HepG2 (cell line): ENCODE results near the gene ING5. TPM values are rescaled to one million over a fixed set of nuclear protein-coding genes. Genes with fewer than 3 reads are reported as not detected.

Experiments
- ATAC-seq: fragments of 200-7000 bp; cut with Tn5 transposase; 3 replicates; pipeline ENCODE4 v1.9.1; 2020; ENCODE audit warnings: mild to moderate bottlenecking, moderate library complexity
- BruUV-seq: library from RNA; stranded (reverse); fragments of 400-500 nt; replicated peaks from 2 replicates; lab custom pipeline; 2021; lab: Mats Ljungman, UMichigan
- CTCF ChIA-PET: fragments of 300-600 bp; formaldehyde crosslinking; extraction: SDS; loops from one replicate; lab custom pipeline; 2021; ENCODE audit warnings: low total read pairs, inconsistent platforms, low intra/inter-chr PET ratio; lab: Yijun Ruan, JAX
- POLR2A ChIA-PET: fragments of 350-600 bp; sonication (Branson Sonifier 250); formaldehyde crosslinking; loops from one replicate; lab custom pipeline; 2020; ENCODE audit warnings: antibody characterized with exemption, inconsistent platforms; lab: Yijun Ruan, JAX
- DNase-seq: peaks from one replicate; pipeline ENCODE4 v3.0.0-alpha.2; 2015; ENCODE audit warnings: low spot score
- FAIRE-seq: peaks from 3 replicates; lab custom pipeline; 2011; peaks lifted over from hg19 to GRCh38; lab: Jason Lieb, UNC
- H2AFZ ChIP-seq: one replicate; pipeline ENCODE4 v1.6.1; 2011; ENCODE audit warnings: low read length, inconsistent platforms
- H3K27ac ChIP-seq: fragments of 300-600 bp; 3 replicates; pipeline ENCODE4 v1.8.0; 2011; ENCODE audit warnings: mixed run types, mild to moderate bottlenecking, mixed read lengths, low read length, inconsistent platforms; ENCODE audit not compliant: insufficient read depth; ENCODE audit errors: extremely low read length
- H3K27me3 ChIP-seq, 2 experiments: fragments of 200-600 bp in 1 of 2; 2 replicates in 1 of 2; 3 replicates in 1 of 2; pipeline versions ENCODE4 v1.6.0 to v1.8.0; 2011; ENCODE audit warnings: low read length in 2 of 2, mild to moderate bottlenecking in 2 of 2, moderate library complexity in 2 of 2, inconsistent platforms in 1 of 2; ENCODE audit not compliant: insufficient read depth in 2 of 2, control insufficient read depth in 1 of 2
- H3K36me3 ChIP-seq, 2 experiments: fragments of 200-600 bp in 1 of 2; replicated peaks in 1 of 2; 2 replicates in 1 of 2; 3 replicates in 1 of 2; pipeline versions ENCODE4 v1.5.1 to v1.8.0; 2011; ENCODE audit warnings: low read length in 2 of 2, inconsistent platforms in 1 of 2; ENCODE audit not compliant: insufficient read depth in 2 of 2, control insufficient read depth in 1 of 2
- H3K4me1 ChIP-seq: 2 replicates; pipeline ENCODE4 v1.5.1; 2012; ENCODE audit warnings: low read length, inconsistent platforms; ENCODE audit not compliant: insufficient read depth
- H3K4me2 ChIP-seq: 2 replicates; pipeline ENCODE4 v1.6.0; 2011; ENCODE audit warnings: low read depth, low read length, inconsistent platforms
- H3K4me3 ChIP-seq, 3 experiments: fragments of 200-600 bp in 1 of 3; sonication (generic), shearing (Covaris generic) in 1 of 3; replicated peaks in 1 of 3; 2 replicates each; pipeline ENCODE4 v1.5.1; 2011 to 2016; ENCODE audit warnings: low read length in 3 of 3, inconsistent platforms in 2 of 3, low read depth in 2 of 3, mild to moderate bottlenecking in 2 of 3, control low read depth in 1 of 3, mixed read lengths in 1 of 3; ENCODE audit not compliant: insufficient read depth in 1 of 3
- H3K79me2 ChIP-seq: one replicate; pipeline ENCODE4 v1.6.1; 2011; ENCODE audit warnings: low read length, inconsistent platforms; ENCODE audit not compliant: insufficient read depth
- H3K9ac ChIP-seq: 2 replicates; pipeline ENCODE4 v1.6.0; 2011; ENCODE audit warnings: mild to moderate bottlenecking, low read depth, low read length, inconsistent platforms; ENCODE audit not compliant: insufficient read depth
- H3K9me3 ChIP-seq: 2 replicates; pipeline ENCODE4 v1.5.1; 2012; ENCODE audit warnings: mild to moderate bottlenecking, low read length
- H4K20me1 ChIP-seq: 2 replicates; pipeline ENCODE4 v1.6.0; 2011; ENCODE audit warnings: inconsistent platforms, mild to moderate bottlenecking, low read length, moderate library complexity; ENCODE audit not compliant: insufficient read depth
- ATF4 ChIP-seq, 2 experiments: fragments of 450-650 bp in 1 of 2; sonication (generic) in 1 of 2; formaldehyde crosslinking; IDR thresholded peaks; 2 replicates each; pipeline versions ENCODE4 v1.5.0 to v1.8.0; 2020 to 2022; ENCODE audit warnings: mild to moderate bottlenecking in 1 of 2, missing genetic modification reagents in 1 of 2
- GLI4 ChIP-seq: sonication (generic); formaldehyde crosslinking; IDR thresholded peaks from 2 replicates; pipeline ENCODE4 v1.5.1; 2020; ENCODE audit warnings: missing genetic modification reagents, mild to moderate bottlenecking, moderate library complexity, borderline replicate concordance
- GTF2F1 ChIP-seq: fragments of 150-350 bp; IDR thresholded peaks from 2 replicates; pipeline ENCODE4 v1.6.1; 2014; ENCODE audit warnings: low read length
- KLF9 ChIP-seq: IDR thresholded peaks from 2 replicates; pipeline ENCODE4 v1.6.1; 2016; ENCODE audit warnings: low read depth
- NR2F1 ChIP-seq, 2 experiments: fragments of 450-650 bp in 1 of 2; formaldehyde crosslinking in 1 of 2; IDR thresholded peaks; 2 replicates each; pipeline versions ENCODE4 v1.5.0 to v1.6.1; 2016 to 2020; ENCODE audit warnings: mild to moderate bottlenecking in 1 of 2, missing compliant biosample characterization in 1 of 2, missing genetic modification reagents in 1 of 2, moderate library complexity in 1 of 2
- PHF21A ChIP-seq: sonication (generic); formaldehyde crosslinking; IDR thresholded peaks from 2 replicates; pipeline ENCODE4 v1.5.0; 2020; ENCODE audit warnings: mild to moderate bottlenecking, missing genetic modification reagents
- RCOR2 ChIP-seq: IDR thresholded peaks from 2 replicates; pipeline ENCODE4 v1.6.1; 2016; ENCODE audit warnings: missing biosample characterization, missing genetic modification reagents
- RFX3 ChIP-seq: IDR thresholded peaks from 2 replicates; pipeline ENCODE4 v1.6.1; 2016; ENCODE audit warnings: missing biosample characterization, missing genetic modification reagents
- ZBTB49 ChIP-seq: sonication (generic); formaldehyde crosslinking; IDR thresholded peaks from 2 replicates; pipeline ENCODE4 v1.4.0; 2020; ENCODE audit warnings: missing genetic modification reagents, borderline replicate concordance
- ZBTB7A ChIP-seq: sonication (generic); formaldehyde crosslinking; IDR thresholded peaks from 2 replicates; pipeline ENCODE4 v1.8.0; 2022; ENCODE audit warnings: mild to moderate bottlenecking, missing genetic modification reagents
- ZNF180 ChIP-seq: sonication (generic); formaldehyde crosslinking; IDR thresholded peaks from 2 replicates; pipeline ENCODE4 v1.4.0; 2020; ENCODE audit warnings: low read depth, missing genetic modification reagents, borderline replicate concordance
- ZNF446 ChIP-seq: sonication (generic); formaldehyde crosslinking; IDR thresholded peaks from 2 replicates; pipeline ENCODE4 v1.5.0; 2020; ENCODE audit warnings: mild to moderate bottlenecking, missing genetic modification reagents
- ZNF512 ChIP-seq: sonication (generic); formaldehyde crosslinking; IDR thresholded peaks from 2 replicates; pipeline ENCODE4 v1.4.0; 2020; ENCODE audit warnings: mild to moderate bottlenecking, missing genetic modification reagents
- ZNF724P ChIP-seq: sonication (generic); formaldehyde crosslinking; IDR thresholded peaks from 2 replicates; pipeline ENCODE4 v1.8.0; 2022; ENCODE audit warnings: missing genetic modification reagents, borderline replicate concordance
- WGBS: methylation state at CpG from one replicate; pipeline ENCODE4 v1.1.6; 2017; ENCODE audit warnings: low lambda C conversion rate; 5-methylcytosine and 5-hydroxymethylcytosine counted together
- in situ Hi-C: cut with HindIII; loops from 2 replicates; pipeline ENCODE4 v1.10.0; 2017; ENCODE audit warnings: low pct_unique_long_range_greater_than_20kb; ENCODE audit not compliant: extremely low pct_ligation_motif_present
- intact Hi-C: fragments of 100-400 bp; cut with micrococcal nuclease; formaldehyde crosslinking; loops from one replicate; pipeline ENCODE4 v1.10.0; 2022; ENCODE audit not compliant: unreplicated experiment
- polyA plus RNA-seq, 8 experiments: library from polyadenylated mRNA; depleted of rRNA in 3 of 8; stranded (reverse) in 7 of 8; unstranded in 1 of 8; fragments of >200 nt; fragmentation: Illumina TruSeq in 4 of 8; extraction: Trizol in 4 of 8; gene quantifications; 2 replicates each; pipeline versions ENCODE4 v1.2.1 to v1.2.3, GENCODE V29; 2011 to 2016; ENCODE audit warnings: low read depth in 4 of 8, missing spikeins in 1 of 8, mixed read lengths in 1 of 8; ENCODE audit not compliant: insufficient read depth in 1 of 8
- total RNA-seq, 5 experiments: library from RNA; depleted of rRNA; stranded (reverse); fragments of >200 nt; fragmentation: Illumina TruSeq; extraction: Trizol; gene quantifications; 2 replicates each; pipeline ENCODE4 v1.2.3, GENCODE V29; 2016; ENCODE audit warnings: low read depth in 1 of 5
- TF ChIP-seq, protein P1 (sequence below): sonication (generic); formaldehyde crosslinking; IDR thresholded peaks from 2 replicates; pipeline ENCODE4 v1.4.0; 2020; ENCODE audit warnings: missing genetic modification reagents

Gene ING5
- total and polyA plus RNA-seq, 2 of the 13 experiments (the other 11 are each of a cell fraction or from before 2014, with no cell fraction given): 61.9 to 71.9 TPM

DNA sequence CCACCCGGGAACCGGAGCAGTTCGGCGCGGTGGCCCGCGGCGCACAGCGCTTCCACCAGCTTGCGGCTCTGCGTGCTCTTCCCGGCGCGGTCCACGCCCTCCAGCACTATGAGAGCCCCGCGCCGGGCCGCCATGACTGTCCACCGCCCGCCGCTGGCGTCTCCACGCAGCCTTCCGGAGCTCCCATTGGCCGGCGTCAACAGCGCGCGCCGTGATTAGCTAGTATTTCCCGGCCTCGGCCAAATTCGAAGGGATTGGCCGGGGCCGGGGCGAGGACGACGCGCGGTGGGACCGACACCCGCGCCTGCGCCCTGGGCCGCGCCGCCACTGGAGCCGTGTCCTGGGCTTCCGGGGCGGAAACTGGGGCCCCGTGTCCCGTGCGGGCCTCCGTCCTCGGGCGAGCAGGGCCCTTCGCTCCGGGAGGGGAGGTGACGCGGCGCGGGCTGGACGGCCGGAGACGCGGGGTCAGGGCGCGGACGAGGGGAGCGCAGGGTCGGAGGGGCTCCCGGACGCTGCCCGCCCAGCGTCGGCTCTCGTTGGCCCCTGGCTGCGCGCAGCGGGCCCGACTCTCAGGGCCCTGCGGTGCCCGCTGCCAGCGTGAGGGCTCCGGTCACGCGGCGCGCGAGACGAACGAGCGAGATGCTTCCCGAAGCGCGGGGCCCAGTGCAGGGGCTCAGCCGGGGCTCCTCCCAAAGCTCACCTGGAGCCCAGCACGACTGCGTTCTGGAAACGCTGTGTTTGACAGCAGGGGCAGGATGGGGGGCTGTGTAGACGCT, 15.0 kb upstream of the ING5 start, which contains the start of gene DTYMK:
TSS of gene DTYMK (minus strand) at position 166 of the 776 bp plus-strand sequence. CDS start at position 134, 32 bp downstream.
- peak within 1 kb of the TSS; percentile 95 for H3K27ac ChIP-seq
- H3K4me1 ChIP-seq: peaks cover 28% of the 10 kb centered on the region
- BruUV-seq: no TSS peak
- peak within 1 kb of the TSS; percentile 95 for H3K4me2 ChIP-seq
- ChIA-PET POLR2A (interaction anchor here (0.7 to 8.6 kb wide), 34 partner anchors 8 to 811 kb away, joined by 3 to 234 read pairs (median 4); partner anchors contain the start of genes ATG4B, D2HGDH, HDLBP and ING5), CTCF (no interaction called here)
- intact Hi-C loops: loop anchor here (1.0 to 5.0 kb wide), 3 partner anchors 14 to 77 kb away; no protein-coding TSS in a partner anchor
- no peaks in the 10 kb centered on the region for H4K20me1 ChIP-seq
- no peaks in the 10 kb centered on the region; a peak in 1 of 5 replicates for H3K27me3 ChIP-seq
- ATAC-seq: peak; percentile 95
- H3K4me3 ChIP-seq: peak within 1 kb of the TSS; percentile 92 to 96 (median 94)
- H3K36me3 ChIP-seq: peaks cover 16 to 43% of the 10 kb centered on the region in 2 experiments
- no peaks in the 10 kb centered on the region for H3K9me3 ChIP-seq
- peak; percentile 94 for DNase-seq
- no peak for FAIRE-seq
- peak within 1 kb of the TSS; percentile 97 for H3K9ac ChIP-seq
- whole genome bisulfite sequencing: under 1% methylated on average over 33 of the region's 102 CpGs
- in situ Hi-C loops: no loop called here
- H3K79me2 ChIP-seq: peaks cover 36% of the 10 kb centered on the region
- no peak within 1 kb of the TSS for H2AFZ ChIP-seq
- TF ChIP-seq GLI4 (CRISPR knock-in tag) (peak; percentile 45), ZNF724P (CRISPR knock-in tag) (peak; percentile 61; the same call in 1 of the 2 replicates), PHF21A (CRISPR knock-in tag) (peak; percentile 93), ATF4 (CRISPR knock-in tag; IDR thresholded peaks at IDR 0.05) (peak in 1 of 2 experiments; percentile 73; a peak in 2 of 4 replicates), GTF2F1 (no peak), KLF9 (CRISPR knock-in tag) (no peak), RCOR2 (CRISPR knock-in tag) (no peak), ZNF180 (CRISPR knock-in tag) (0 out of 2 replicates have a peak, but pooled peaks have one; percentile 54), RFX3 (no peak), ZBTB7A (CRISPR knock-in tag) (no peak; the same call in 1 of the 2 replicates), NR2F1 (CRISPR knock-in tag; IDR thresholded peaks at IDR 0.05) (peak; percentile 23 to 68; a peak in 2 of 4 replicates), ZBTB49 (no peak), ZNF512 (CRISPR knock-in tag) (no peak), ZNF446 (CRISPR knock-in tag) (peak; percentile 73)
- TF ChIP-seq, protein P1, sequence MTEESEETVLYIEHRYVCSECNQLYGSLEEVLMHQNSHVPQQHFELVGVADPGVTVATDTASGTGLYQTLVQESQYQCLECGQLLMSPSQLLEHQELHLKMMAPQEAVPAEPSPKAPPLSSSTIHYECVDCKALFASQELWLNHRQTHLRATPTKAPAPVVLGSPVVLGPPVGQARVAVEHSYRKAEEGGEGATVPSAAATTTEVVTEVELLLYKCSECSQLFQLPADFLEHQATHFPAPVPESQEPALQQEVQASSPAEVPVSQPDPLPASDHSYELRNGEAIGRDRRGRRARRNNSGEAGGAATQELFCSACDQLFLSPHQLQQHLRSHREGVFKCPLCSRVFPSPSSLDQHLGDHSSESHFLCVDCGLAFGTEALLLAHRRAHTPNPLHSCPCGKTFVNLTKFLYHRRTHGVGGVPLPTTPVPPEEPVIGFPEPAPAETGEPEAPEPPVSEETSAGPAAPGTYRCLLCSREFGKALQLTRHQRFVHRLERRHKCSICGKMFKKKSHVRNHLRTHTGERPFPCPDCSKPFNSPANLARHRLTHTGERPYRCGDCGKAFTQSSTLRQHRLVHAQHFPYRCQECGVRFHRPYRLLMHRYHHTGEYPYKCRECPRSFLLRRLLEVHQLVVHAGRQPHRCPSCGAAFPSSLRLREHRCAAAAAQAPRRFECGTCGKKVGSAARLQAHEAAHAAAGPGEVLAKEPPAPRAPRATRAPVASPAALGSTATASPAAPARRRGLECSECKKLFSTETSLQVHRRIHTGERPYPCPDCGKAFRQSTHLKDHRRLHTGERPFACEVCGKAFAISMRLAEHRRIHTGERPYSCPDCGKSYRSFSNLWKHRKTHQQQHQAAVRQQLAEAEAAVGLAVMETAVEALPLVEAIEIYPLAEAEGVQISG (CRISPR knock-in tag): peak; percentile 93
